SK-N-MC (cell line): Measurements from ENCODE around the gene DLK2.

Experiments used
- EZH2 ChIP-seq: fragments of 200-600 bp; sonication (generic); IDR thresholded peaks from one replicate; pipeline ENCODE4 v1.6.1; 2017; ENCODE audit warnings: antibody characterized with exemption
- FOXP2 ChIP-seq: optimal IDR thresholded peaks from 2 replicates; pipeline ENCODE3; 2011; ENCODE audit warnings: mild to moderate bottlenecking, moderate library complexity; ENCODE audit not compliant: insufficient read depth; ENCODE audit errors: extremely low read length, control extremely low read depth
- POLR2AphosphoS5 ChIP-seq: IDR thresholded peaks from 2 replicates; pipeline ENCODE4 v1.6.1; 2012; ENCODE audit warnings: mild to moderate bottlenecking, low read depth, low read length, borderline replicate concordance

DNA sequence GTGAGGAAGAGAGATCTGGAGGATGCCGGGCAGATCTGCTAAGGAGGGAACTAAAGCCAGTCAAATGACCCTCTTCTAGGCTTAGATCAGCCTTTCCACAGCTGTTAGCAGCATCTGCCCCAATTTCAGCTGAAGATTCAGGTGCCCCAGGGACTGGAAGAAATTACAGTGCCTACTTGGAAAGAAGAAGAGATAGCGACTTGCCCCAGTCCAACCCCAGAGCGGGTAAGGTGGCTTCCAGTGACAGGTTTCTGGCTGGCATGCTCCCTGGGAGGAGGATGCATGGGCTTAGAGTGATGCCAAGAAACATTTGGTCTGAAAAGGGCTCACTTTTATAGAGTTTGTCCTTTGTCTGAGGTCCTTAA, 22.6 kb upstream of the DLK2 start:
- TF ChIP-seq EZH2 = no peak
- no peak for TF ChIP-seq POLR2AphosphoS5
- TF ChIP-seq FOXP2 = no peak
